Kidney glomerular epithelial cell (primary cell): Measurements from ENCODE around the gene STEAP3.
A peak's percentile ranks its signal among the peaks of the same experiment; 100 is the strongest.

Source experiments
- DNase-seq: peaks from one replicate; lab custom pipeline; 2025; lab: John Stamatoyannopoulos, UW

Gene STEAP3

GRCh38 chr2:119225105-119225865 lies 1.7 kb downstream of the STEAP3 start:
- no peak for DNase-seq

GRCh38 chr2:119225926-119226325 lies 2.3 kb downstream of the STEAP3 start:
- no peak for DNase-seq

GRCh38 chr2:119227346-119227745 lies 3.7 kb downstream of the STEAP3 start:
- no peak for DNase-seq

GRCh38 chr2:119228136-119228535 lies 4.5 kb downstream of the STEAP3 start:
- no peak for DNase-seq

- no peak for DNase-seq
These were observed 5.3 kb downstream of the STEAP3 start for GRCh38 chr2:119228964-119229363.

- no peak for DNase-seq
These were observed 6.1 kb downstream of the STEAP3 start for GRCh38 chr2:119229716-119230115.

GRCh38 chr2:119230219-119231185 lies 6.9 kb downstream of the STEAP3 start:
- DNase-seq = no peak

- DNase-seq = peak; percentile 30
These were observed 8.5 kb downstream of the STEAP3 start for GRCh38 chr2:119231975-119232665.

GRCh38 chr2:119232666-119232993 lies 9.0 kb downstream of the STEAP3 start:
- no peak for DNase-seq

GRCh38 chr2:119233326-119234020 lies 9.8 kb downstream of the STEAP3 start:
- DNase-seq = no peak

- no peak for DNase-seq
These were observed 10.7 kb downstream of the STEAP3 start for GRCh38 chr2:119234021-119235019.

GRCh38 chr2:119236796-119237195 lies 13.2 kb downstream of the STEAP3 start:
- no peak for DNase-seq

GRCh38 chr2:119240311-119241204 lies 16.9 kb downstream of the STEAP3 start:
- DNase-seq = no peak

- no peak for DNase-seq
These were observed 17.5 kb downstream of the STEAP3 start for GRCh38 chr2:119241205-119241532.

GRCh38 chr2:119242276-119243119 lies 18.9 kb downstream of the STEAP3 start:
- no peak for DNase-seq

- DNase-seq = no peak
These were observed 20.0 kb downstream of the STEAP3 start for GRCh38 chr2:119243621-119244020.

GRCh38 chr2:119245076-119245840 lies 21.6 kb downstream of the STEAP3 start:
- no peak for DNase-seq

GRCh38 chr2:119245841-119246230 lies 22.2 kb downstream of the STEAP3 start:
- DNase-seq = no peak
